ENCODE data around the gene MINK1.
A peak's percentile ranks its signal among the peaks of the same experiment; 100 is the strongest.

MINK1 gene

GRCh38 chr17:4938688-4939545 is 105.8 kb downstream of the MINK1 start:
- peaks cover 52% of the 10 kb centered on the region for H3K36me3 ChIP-seq (ENCODE audit: control insufficient read depth, insufficient read depth, low read length)
- H3K9me3 ChIP-seq (ENCODE audit: control insufficient read depth, insufficient read depth, low read length) = no peaks in the 10 kb centered on the region
- peak overlapping the region; percentile 89 for H3K4me3 ChIP-seq (ENCODE audit: low read depth, low read length)
- H3K27me3 ChIP-seq (ENCODE audit: control insufficient read depth, insufficient read depth, low read length) = no peaks in the 10 kb centered on the region
- H3K27ac ChIP-seq (ENCODE audit: low read depth, low read length) = peak overlapping the region; percentile 99
- peaks cover 11% of the 10 kb centered on the region; the same call in 1 of the 2 replicates for H3K4me1 ChIP-seq (ENCODE audit: control insufficient read depth, insufficient read depth, low read length)
- peak overlapping the region; percentile 92 for H3K9ac ChIP-seq (ENCODE audit: low read depth, low read length)

- Histone ChIP-seq H3K27me3 (ENCODE audit: control insufficient read depth, insufficient read depth, low read length) (no peaks in the 10 kb centered on the region), H3K36me3 (ENCODE audit: control insufficient read depth, insufficient read depth, low read length) (peaks cover 58% of the 10 kb centered on the region), H3K9ac (ENCODE audit: low read depth, low read length) (peak overlapping the region; percentile 92), H3K9me3 (ENCODE audit: control insufficient read depth, insufficient read depth, low read length) (no peaks in the 10 kb centered on the region), H3K27ac (ENCODE audit: low read depth, low read length) (peak overlapping the region; percentile 99), H3K4me1 (ENCODE audit: control insufficient read depth, insufficient read depth, low read length) (peaks cover 11% of the 10 kb centered on the region; the same call in 1 of the 2 replicates), H3K4me3 (ENCODE audit: low read depth, low read length) (peak overlapping the region; percentile 89)
Observed at GRCh38 chr17:4939546-4939795, 106.3 kb downstream of the MINK1 start.

- peaks cover 11% of the 10 kb centered on the region; the same call in 1 of the 2 replicates for H3K4me1 ChIP-seq (ENCODE audit: control insufficient read depth, insufficient read depth, low read length)
- H3K27ac ChIP-seq (ENCODE audit: low read depth, low read length) = peak within 1 kb of the TSS; percentile 99
- peaks cover 63% of the 10 kb centered on the region for H3K36me3 ChIP-seq (ENCODE audit: control insufficient read depth, insufficient read depth, low read length)
- no peaks in the 10 kb centered on the region for H3K9me3 ChIP-seq (ENCODE audit: control insufficient read depth, insufficient read depth, low read length)
- H3K9ac ChIP-seq (ENCODE audit: low read depth, low read length) = peak within 1 kb of the TSS; percentile 92
- H3K27me3 ChIP-seq (ENCODE audit: control insufficient read depth, insufficient read depth, low read length) = no peaks in the 10 kb centered on the region
- peak within 1 kb of the TSS; percentile 89 for H3K4me3 ChIP-seq (ENCODE audit: low read depth, low read length)
Observed at GRCh38 chr17:4939796-4940554, 106.8 kb downstream of the MINK1 start, which contains the start of the genes RNF167 and SLC25A11. RNF167 (plus strand) TSS chr17:4940268; CDS start chr17:4940910, 642 bp downstream. SLC25A11 (minus strand) TSS chr17:4940046; CDS start chr17:4939910, 136 bp downstream.

- peak overlapping the region; percentile 99 for H3K27ac ChIP-seq (ENCODE audit: low read depth, low read length)
- no peaks in the 10 kb centered on the region for H3K9me3 ChIP-seq (ENCODE audit: control insufficient read depth, insufficient read depth, low read length)
- peaks cover 70% of the 10 kb centered on the region for H3K36me3 ChIP-seq (ENCODE audit: control insufficient read depth, insufficient read depth, low read length)
- H3K9ac ChIP-seq (ENCODE audit: low read depth, low read length) = peak overlapping the region; percentile 92
- peaks cover 11% of the 10 kb centered on the region; the same call in 1 of the 2 replicates for H3K4me1 ChIP-seq (ENCODE audit: control insufficient read depth, insufficient read depth, low read length)
- H3K4me3 ChIP-seq (ENCODE audit: low read depth, low read length) = peak overlapping the region; percentile 89
- no peaks in the 10 kb centered on the region for H3K27me3 ChIP-seq (ENCODE audit: control insufficient read depth, insufficient read depth, low read length)
Observed at GRCh38 chr17:4940555-4941318, 107.6 kb downstream of the MINK1 start.

GRCh38 chr17:4941319-4941610 is 108.1 kb downstream of the MINK1 start:
- peak overlapping the region; percentile 89 for H3K4me3 ChIP-seq (ENCODE audit: low read depth, low read length)
- no peaks in the 10 kb centered on the region for H3K27me3 ChIP-seq (ENCODE audit: control insufficient read depth, insufficient read depth, low read length)
- H3K9ac ChIP-seq (ENCODE audit: low read depth, low read length) = peak overlapping the region; percentile 92
- no peaks in the 10 kb centered on the region for H3K9me3 ChIP-seq (ENCODE audit: control insufficient read depth, insufficient read depth, low read length)
- H3K36me3 ChIP-seq (ENCODE audit: control insufficient read depth, insufficient read depth, low read length) = peaks cover 70% of the 10 kb centered on the region
- H3K27ac ChIP-seq (ENCODE audit: low read depth, low read length) = peak overlapping the region; percentile 99
- H3K4me1 ChIP-seq (ENCODE audit: control insufficient read depth, insufficient read depth, low read length) = peaks cover 14% of the 10 kb centered on the region; the same call in 1 of the 2 replicates

GRCh38 chr17:4942760-4943508 is 109.8 kb downstream of the MINK1 start:
- Histone ChIP-seq H3K27ac (ENCODE audit: low read depth, low read length) (peak overlapping the region; percentile 16), H3K36me3 (ENCODE audit: control insufficient read depth, insufficient read depth, low read length) (peaks cover 60% of the 10 kb centered on the region), H3K4me1 (ENCODE audit: control insufficient read depth, insufficient read depth, low read length) (peaks cover 19% of the 10 kb centered on the region; the same call in 1 of the 2 replicates), H3K27me3 (ENCODE audit: control insufficient read depth, insufficient read depth, low read length) (no peaks in the 10 kb centered on the region), H3K9ac (ENCODE audit: low read depth, low read length) (no peak overlapping the region), H3K9me3 (ENCODE audit: control insufficient read depth, insufficient read depth, low read length) (no peaks in the 10 kb centered on the region), H3K4me3 (ENCODE audit: low read depth, low read length) (no peak overlapping the region)

GRCh38 chr17:4944163-4944553 is 111.0 kb downstream of the MINK1 start:
- Histone ChIP-seq H3K27me3 (ENCODE audit: control insufficient read depth, insufficient read depth, low read length) (no peaks in the 10 kb centered on the region), H3K36me3 (ENCODE audit: control insufficient read depth, insufficient read depth, low read length) (peaks cover 51% of the 10 kb centered on the region), H3K27ac (ENCODE audit: low read depth, low read length) (peak overlapping the region; percentile 76), H3K9ac (ENCODE audit: low read depth, low read length) (0 out of 2 replicates have a peak overlapping the region, but pooled peaks have one; percentile 25), H3K4me3 (ENCODE audit: low read depth, low read length) (no peak overlapping the region), H3K4me1 (ENCODE audit: control insufficient read depth, insufficient read depth, low read length) (peaks cover 13% of the 10 kb centered on the region; the same call in 1 of the 2 replicates), H3K9me3 (ENCODE audit: control insufficient read depth, insufficient read depth, low read length) (no peaks in the 10 kb centered on the region)

- Histone ChIP-seq H3K9me3 (ENCODE audit: control insufficient read depth, insufficient read depth, low read length) (no peaks in the 10 kb centered on the region), H3K36me3 (ENCODE audit: control insufficient read depth, insufficient read depth, low read length) (peaks cover 51% of the 10 kb centered on the region), H3K9ac (ENCODE audit: low read depth, low read length) (0 out of 2 replicates have a peak overlapping the region, but pooled peaks have one; percentile 25), H3K4me1 (ENCODE audit: control insufficient read depth, insufficient read depth, low read length) (peaks cover 13% of the 10 kb centered on the region; the same call in 1 of the 2 replicates), H3K27me3 (ENCODE audit: control insufficient read depth, insufficient read depth, low read length) (no peaks in the 10 kb centered on the region), H3K27ac (ENCODE audit: low read depth, low read length) (peak overlapping the region; percentile 76), H3K4me3 (ENCODE audit: low read depth, low read length) (no peak overlapping the region)
Observed at GRCh38 chr17:4944554-4945175, 111.5 kb downstream of the MINK1 start.

- Histone ChIP-seq H3K9ac (ENCODE audit: low read depth, low read length) (no peak overlapping the region; the same call in 1 of the 2 replicates), H3K4me3 (ENCODE audit: low read depth, low read length) (peak overlapping the region; percentile 25; the same call in 1 of the 2 replicates), H3K9me3 (ENCODE audit: control insufficient read depth, insufficient read depth, low read length) (no peaks in the 10 kb centered on the region), H3K4me1 (ENCODE audit: control insufficient read depth, insufficient read depth, low read length) (peaks cover 13% of the 10 kb centered on the region; the same call in 1 of the 2 replicates), H3K27ac (ENCODE audit: low read depth, low read length) (peak overlapping the region; percentile 76), H3K36me3 (ENCODE audit: control insufficient read depth, insufficient read depth, low read length) (peaks cover 51% of the 10 kb centered on the region), H3K27me3 (ENCODE audit: control insufficient read depth, insufficient read depth, low read length) (no peaks in the 10 kb centered on the region)
Observed at GRCh38 chr17:4945176-4945943, 112.2 kb downstream of the MINK1 start.
